GM18526 (cell line): ENCODE measurements around the gene PLK2.

Experiments
- POLR2A ChIP-seq: IDR thresholded peaks from 3 replicates; pipeline ENCODE4 v1.6.1; 2011; ENCODE audit not compliant: insufficient read length; ENCODE audit errors: extremely low read depth

Gene PLK2

DNA sequence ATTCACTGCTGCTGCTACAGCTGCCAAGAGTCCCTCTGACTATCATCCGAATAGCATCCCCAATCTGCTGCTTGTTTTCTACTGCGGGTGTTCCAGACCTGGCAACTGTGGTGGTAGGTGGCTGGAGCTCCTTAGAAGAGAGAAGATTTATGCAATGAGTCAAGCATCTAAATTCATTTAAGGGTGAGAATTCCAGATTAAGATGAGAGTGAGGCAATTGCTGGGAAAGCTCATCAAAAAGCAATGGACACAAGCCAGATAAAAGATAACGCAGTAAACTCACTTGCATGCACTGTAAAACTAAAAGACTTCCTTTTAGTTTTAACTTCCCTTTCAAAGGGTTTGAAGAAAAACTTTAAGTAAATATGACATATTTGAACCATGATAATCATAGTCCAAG, 3.9 kb downstream of the PLK2 start:
- TF ChIP-seq POLR2A, result no peak

DNA sequence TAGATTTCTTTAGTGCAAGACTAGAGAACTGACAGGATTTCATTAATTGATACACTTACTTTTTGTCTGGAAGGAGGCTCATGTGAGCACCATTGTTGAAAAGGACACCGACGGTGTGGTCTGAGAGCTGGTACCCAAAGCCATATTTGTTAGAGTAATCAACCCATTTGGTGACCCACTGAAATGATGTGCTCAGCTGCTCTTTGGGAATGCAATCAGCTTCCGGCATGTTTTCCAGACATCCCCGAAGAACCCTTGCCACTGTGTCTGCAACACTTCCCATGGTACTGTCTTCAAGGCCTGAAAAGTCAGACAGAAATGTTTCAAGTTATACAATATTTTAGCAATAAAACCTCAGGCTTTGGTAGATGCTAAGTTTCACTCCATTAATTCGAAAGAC, 4.4 kb downstream of the PLK2 start:
- TF ChIP-seq POLR2A, result no peak

DNA sequence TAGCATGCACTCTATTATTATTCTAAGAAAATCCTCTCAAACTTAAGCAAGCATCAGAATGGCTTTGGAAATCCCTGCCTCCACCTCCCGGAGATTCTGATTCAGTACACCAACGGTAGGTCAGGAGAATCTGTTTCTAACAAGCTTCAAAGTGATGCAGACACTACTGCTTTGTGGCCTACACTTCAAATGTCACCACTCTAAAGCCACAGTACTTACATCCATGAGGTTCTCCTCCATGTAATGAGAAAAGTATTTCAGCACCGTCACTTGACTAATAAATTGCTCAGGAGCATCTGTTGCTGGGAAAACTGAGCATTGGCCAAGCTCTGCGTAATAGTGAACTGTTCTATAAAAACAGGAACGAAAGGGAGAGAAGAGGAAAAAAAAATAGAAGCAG, 4.8 kb downstream of the PLK2 start:
- TF ChIP-seq POLR2A, result no peak

DNA sequence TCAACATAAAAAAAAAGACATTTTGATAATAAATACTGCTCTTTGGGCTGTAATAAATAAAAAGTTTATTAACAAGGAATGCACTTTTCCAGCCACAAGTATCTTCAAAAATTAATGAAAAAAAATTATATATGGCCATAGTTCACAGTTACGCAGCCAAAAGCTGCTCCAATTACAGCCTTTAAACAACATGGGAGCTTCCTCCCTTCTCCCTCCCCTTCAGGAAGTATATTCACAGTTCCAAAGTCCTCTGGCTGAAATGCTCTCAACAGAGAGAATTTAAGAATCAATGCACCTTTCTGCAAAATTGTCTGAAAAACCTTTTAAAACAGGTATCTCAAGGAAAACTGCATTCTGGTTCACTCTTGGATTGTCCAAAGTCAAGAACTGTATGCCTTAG, 5.9 kb downstream of the PLK2 start:
- TF ChIP-seq POLR2A, result no peak

DNA sequence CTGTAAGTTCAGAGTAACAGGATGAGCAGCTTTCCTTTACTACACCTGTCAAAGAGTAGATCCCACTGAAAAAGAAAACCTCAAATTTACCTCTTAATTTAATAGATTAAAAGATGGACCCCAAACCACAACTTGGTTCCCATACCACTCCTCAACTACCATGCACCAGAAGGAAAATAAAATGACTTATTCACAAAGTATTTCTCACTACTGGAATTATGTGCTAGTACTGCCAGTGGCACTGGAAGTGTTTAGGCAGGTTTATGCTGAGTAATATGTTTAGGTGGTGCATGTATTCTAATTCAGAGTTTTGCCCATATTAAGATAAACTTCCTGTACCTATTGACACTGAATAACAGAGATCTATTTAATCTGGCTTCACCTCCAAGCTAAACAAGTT, 6.6 kb downstream of the PLK2 start:
- TF ChIP-seq POLR2A, result no peak

DNA sequence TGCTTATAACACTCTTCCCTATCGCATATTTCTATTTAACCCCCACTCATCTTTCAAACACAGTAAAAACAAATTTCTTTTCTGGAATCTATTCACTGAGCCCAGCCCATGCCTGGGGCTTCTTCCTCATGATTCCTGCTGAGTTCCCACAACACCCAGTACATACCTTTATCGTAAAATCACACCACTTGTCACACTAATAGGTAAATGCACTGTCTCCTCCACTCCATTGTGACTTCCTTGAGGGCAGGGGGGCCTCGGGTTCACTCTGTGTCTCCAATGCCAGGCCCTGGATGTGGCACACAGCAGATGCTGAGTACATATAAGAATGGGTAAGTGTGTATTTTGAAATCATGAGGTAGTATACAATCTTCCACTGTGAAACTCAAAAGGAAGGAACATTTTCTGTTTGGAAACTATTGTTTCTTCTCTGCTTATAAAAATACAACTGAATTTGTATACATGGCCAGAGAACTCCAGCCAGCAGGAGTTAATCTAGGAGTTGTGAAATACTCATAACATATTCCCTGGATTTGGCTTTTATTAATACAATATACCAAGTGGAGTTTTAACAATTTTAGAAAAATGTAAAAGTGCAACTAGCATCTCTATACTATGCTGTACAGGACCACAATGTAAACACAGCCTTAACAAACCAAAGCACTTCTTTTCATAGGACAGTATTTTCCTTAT, 7.2 kb downstream of the PLK2 start:
- no peak for TF ChIP-seq POLR2A

DNA sequence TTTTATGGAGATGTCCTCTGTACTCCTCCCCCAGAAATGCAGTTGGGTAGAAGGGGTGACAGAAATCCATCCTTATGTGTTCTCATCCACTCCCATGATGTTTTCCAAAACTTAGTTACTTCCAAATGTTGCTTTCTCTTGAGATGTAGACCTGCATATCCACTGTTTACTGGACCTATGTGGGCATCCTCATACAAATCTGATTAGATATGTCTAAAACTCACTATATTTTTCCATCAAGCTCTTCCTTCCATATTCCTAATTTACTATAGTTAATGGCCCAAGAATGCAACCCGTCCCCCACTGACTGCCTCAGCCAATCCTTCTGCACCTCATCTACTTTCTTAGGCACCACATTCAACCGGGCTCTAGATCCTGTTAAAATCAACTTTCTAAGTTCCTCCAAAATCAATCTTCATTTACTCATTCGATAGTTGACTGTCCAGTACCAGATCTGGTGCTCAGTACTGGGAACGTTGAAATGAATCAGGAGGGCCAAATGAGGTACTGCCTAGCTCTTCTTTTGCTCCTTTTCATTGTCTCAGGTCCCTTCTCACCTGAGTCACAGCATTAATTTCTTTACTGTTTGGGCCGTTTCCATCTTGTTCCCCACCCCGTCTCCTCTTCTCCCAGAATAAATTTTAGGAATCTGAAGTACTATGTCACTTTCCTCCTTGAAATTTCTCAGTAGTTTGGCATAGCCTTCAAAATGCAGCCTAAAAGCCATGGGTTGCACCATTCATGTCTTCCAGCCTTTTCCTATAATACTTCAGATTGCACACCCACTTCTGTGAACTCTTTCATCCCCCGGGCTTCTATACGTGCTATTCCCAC, 7.9 kb downstream of the PLK2 start:
- TF ChIP-seq POLR2A, result no peak

DNA sequence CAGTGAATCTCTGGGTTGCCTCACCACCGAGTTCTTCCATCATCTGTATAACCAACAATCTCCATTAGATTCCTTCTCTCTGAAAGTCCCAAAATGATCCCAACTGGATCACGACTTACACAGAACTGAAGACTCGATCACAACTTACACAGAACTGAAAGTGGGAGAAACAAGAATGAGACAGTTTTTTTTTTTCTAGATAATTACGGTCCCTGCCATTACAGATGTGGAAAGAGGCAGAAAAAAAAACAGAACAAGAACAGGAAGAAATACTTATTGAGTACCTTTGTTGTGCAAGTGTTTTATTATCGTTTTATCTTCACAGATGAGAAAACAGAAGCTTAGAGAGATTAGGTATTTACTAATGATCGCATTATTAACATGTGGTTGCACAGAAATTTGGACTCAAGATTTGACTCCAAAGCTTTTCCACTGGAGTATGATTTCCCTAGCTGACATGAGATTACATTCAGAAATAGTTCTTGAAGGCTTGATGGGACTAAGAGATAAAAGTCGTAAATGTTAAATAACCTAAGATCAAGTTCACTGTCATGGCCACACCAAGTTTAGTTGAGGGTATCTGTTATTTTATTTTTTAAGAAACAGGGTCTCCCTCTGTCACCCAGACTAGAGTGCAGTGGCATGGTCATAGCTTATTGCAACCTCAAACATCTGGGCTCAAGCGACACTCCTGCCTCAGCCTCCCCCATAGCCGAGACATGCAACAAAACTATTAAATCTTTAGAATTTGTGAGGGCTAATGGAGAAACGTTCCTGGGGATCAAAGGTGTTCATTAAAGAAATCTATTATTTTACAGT, 8.9 kb downstream of the PLK2 start:
- no peak for TF ChIP-seq POLR2A

DNA sequence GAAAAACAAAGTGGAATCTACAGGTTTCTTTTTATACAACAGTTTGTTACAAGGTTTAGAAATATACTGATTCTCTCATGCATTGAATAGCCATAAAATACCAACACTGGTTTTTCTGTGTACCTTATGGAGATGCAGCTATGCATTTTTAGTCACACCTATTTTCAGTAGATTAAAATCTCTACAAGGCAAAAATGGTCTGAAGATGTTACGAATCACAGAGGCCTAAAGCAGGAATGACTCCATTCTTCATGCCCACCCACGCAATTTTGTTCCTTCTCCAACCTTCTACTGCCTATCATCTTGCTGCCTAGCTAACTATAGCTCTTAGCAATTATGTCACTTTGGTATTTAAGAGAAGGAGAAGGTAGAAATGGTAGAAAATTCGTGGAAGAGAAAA, 9.9 kb downstream of the PLK2 start:
- TF ChIP-seq POLR2A, result no peak

DNA sequence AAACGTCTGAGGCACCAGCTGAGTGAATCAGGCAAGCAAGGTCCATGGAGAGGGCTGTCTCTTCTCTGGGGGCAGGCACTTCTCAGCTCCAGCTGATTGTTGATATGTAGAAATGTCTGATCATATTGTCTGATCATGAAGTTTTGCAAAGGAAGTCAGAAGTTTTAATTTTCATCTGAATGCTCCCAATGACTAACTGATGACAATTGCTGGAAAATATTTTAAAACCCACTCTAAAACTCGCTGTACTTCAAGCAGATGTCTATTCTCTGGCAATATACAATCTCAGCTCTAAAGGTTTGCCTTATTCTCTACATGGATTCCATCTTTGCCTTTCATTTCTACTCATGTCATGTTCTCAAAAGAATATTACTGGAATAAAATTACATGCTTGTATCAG, 12.7 kb downstream of the PLK2 start:
- no peak for TF ChIP-seq POLR2A

DNA sequence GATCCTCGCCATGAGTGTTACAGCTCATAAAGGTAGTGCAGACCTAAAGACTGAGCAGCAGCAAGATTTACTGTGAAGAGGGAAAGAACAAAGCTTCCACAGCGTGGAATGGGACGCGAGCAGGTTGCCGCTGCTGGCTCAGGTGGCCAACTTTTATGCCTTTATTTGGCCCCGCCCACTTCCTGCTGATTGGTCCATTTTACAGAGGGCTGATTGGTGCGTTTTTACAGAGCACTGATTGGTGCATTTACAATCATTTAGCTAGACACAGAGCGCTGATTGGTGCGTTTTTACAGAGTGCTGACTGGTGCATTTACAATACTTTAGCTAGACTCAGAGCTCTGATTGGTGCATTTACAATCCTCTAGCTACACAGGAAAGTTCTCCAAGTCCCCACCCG, 13.9 kb downstream of the PLK2 start:
- no peak for TF ChIP-seq POLR2A

DNA sequence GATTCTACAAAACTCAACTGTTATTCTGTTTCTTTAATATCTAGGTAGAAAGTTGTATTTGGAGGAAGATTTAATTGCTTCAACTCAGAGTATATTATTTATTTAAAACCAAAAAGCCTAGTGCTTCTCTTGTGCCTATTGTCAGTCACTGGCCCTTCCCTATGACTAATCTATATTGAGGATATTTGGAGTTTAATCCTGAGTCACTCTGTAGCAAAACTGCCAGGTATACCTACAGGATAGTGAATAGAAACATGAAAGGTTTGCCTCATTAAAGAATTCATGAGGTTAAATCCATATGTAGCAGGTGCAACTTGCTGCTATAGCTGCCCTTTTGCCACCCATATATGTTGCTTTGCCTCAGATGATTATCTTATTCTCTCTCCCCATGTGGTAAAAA, 15.1 kb downstream of the PLK2 start:
- TF ChIP-seq POLR2A, result no peak

DNA sequence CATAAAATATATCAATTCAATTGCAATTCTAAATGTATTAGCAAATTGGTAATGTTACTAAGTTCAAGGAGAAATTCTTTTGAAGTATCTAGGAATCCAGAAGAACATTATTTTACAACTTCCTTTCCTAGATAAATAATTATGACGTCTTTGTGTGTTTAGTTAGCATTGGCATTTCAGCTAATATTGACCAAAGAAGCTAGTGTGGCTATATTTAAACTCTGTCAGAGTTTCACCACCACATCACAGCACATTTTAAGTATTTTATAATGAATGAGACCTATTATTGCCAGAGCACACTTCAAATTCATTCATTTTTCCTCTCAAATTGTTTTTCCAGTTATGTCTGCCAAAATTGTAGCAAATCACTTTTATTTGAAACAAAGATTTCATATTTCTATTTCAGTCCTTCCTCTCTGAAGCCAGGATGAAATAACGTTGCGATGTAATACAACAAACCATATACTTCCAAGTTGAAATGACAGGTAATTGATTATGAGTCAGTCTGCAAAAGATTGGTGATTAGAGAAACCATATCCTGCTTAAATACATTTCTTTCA, 18.9 kb downstream of the PLK2 start:
- TF ChIP-seq POLR2A, result no peak

DNA sequence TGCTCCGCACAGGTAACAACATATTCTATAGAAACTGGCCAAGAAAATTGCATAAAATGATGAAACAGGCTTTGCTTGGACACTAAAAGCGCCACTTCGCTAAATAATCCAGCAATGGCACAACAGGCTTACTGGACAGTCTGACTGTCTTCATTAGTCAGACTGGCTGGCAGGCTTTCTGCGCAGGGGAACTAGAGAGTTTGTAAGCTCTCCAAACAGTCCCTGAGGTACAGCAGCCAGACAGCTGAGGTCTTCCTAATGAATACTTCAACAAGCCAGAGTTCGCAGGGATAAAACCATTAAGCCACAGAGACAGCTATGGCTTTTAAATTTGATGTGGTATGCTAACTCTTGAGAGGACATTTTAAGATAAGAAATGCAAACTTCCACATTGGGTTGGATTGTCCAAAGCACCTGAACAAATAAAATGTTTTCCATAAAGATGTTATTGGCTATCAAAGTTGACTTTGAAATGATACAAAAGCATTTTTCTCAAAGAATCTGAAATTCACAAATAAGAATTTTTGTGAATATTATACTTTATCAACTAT, 20.7 kb downstream of the PLK2 start:
- TF ChIP-seq POLR2A, result no peak

DNA sequence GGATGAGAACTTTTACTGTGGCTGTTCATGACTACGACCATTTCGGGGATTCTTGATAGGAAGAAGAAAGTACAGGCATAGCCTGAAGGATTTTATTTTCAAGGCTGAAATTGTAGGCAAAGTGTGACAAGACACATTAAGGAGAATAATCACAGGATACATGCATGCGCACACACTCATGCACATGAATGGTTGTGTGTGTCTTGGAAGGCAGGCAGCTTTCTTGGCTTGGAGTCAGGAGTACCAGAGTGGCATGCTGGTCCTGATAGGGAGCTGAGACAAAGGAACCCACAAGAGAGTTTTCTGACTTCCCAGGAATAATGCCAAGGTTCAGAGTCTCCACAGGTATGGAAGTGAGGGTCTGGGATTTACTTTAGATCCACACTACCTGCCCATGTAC, 22.2 kb downstream of the PLK2 start:
- TF ChIP-seq POLR2A, result no peak
